Mesenchymal stem cell (in vitro differentiated cells and primary cell): ENCODE measurements around the gene ASIC2.
"Not testable (repeated sequence)": the region's sequence is repeated elsewhere in the genome, so short reads cannot be mapped to it uniquely, and the experiment has no call there.

Experiments
- DNase-seq: peaks from one replicate; pipeline ENCODE4 v3.0.0-alpha.2; 2013
- H2AFZ ChIP-seq: one replicate; pipeline ENCODE4 v1.6.1; 2013; ENCODE audit warnings: low read depth, mild to moderate bottlenecking, control low read depth, inconsistent platforms, low read length, moderate library complexity
- H2AK5ac ChIP-seq: 2 replicates; pipeline ENCODE4 v1.6.1; 2013; ENCODE audit warnings: low read length, moderate library complexity, mild to moderate bottlenecking, inconsistent platforms; ENCODE audit not compliant: severe bottlenecking
- H2BK120ac ChIP-seq: one replicate; pipeline ENCODE4 v1.6.1; 2013; ENCODE audit warnings: low read depth, mild to moderate bottlenecking, inconsistent platforms, low read length, moderate library complexity
- H2BK12ac ChIP-seq, 2 experiments: one replicate each; pipeline ENCODE4 v1.6.1; 2013; ENCODE audit warnings: inconsistent platforms in 2 of 2, low read length in 2 of 2, mild to moderate bottlenecking in 2 of 2, moderate library complexity in 2 of 2, control low read depth in 1 of 2
- H2BK15ac ChIP-seq: one replicate; pipeline ENCODE4 v1.6.1; 2013; ENCODE audit warnings: mild to moderate bottlenecking, low read depth, inconsistent platforms; ENCODE audit not compliant: poor library complexity, severe bottlenecking
- H2BK5ac ChIP-seq: 2 replicates; pipeline ENCODE4 v1.6.1; 2013; ENCODE audit warnings: low read depth, mild to moderate bottlenecking, low read length, control low read depth, inconsistent platforms; ENCODE audit not compliant: poor library complexity, severe bottlenecking
- H3K14ac ChIP-seq, 2 experiments: one replicate each; pipeline ENCODE4 v1.6.1; 2013; ENCODE audit warnings: inconsistent platforms in 2 of 2, low read length in 2 of 2, control low read depth in 1 of 2, mild to moderate bottlenecking in 1 of 2, moderate library complexity in 1 of 2
- H3K18ac ChIP-seq, 2 experiments: one replicate each; pipeline ENCODE4 v1.6.1; 2013; ENCODE audit warnings: inconsistent platforms in 2 of 2, low read length in 2 of 2, control low read depth in 1 of 2, low read depth in 1 of 2, mild to moderate bottlenecking in 1 of 2
- H3K23ac ChIP-seq, 2 experiments: one replicate each; pipeline ENCODE4 v1.6.1; 2013; ENCODE audit warnings: inconsistent platforms in 2 of 2, low read length in 2 of 2, mild to moderate bottlenecking in 2 of 2, moderate library complexity in 2 of 2, control low read depth in 1 of 2
- H3K27ac ChIP-seq: 2 replicates; pipeline ENCODE4 v1.5.1; 2013; ENCODE audit warnings: mild to moderate bottlenecking, moderate library complexity, low read length, control low read depth, inconsistent platforms; ENCODE audit not compliant: poor library complexity, severe bottlenecking
- H3K27me3 ChIP-seq, 2 experiments: 2 replicates each; pipeline versions ENCODE4 v1.6.1 to v1.7.0; 2013; ENCODE audit warnings: low read length in 2 of 2, mild to moderate bottlenecking in 2 of 2, moderate library complexity in 2 of 2, control low read depth in 1 of 2, inconsistent platforms in 1 of 2; ENCODE audit not compliant: control insufficient read depth in 1 of 2, insufficient read depth in 1 of 2
- H3K36me3 ChIP-seq, 2 experiments: 2 replicates each; pipeline versions ENCODE4 v1.6.1 to v1.7.0; 2013; ENCODE audit warnings: low read length in 2 of 2, control low read depth in 1 of 2, inconsistent platforms in 1 of 2, low read depth in 1 of 2, mild to moderate bottlenecking in 1 of 2; ENCODE audit not compliant: insufficient read depth in 2 of 2, control insufficient read depth in 1 of 2
- H3K4ac ChIP-seq, 2 experiments: one replicate each; pipeline ENCODE4 v1.6.1; 2013; ENCODE audit warnings: inconsistent platforms in 2 of 2, low read length in 2 of 2, mild to moderate bottlenecking in 2 of 2, moderate library complexity in 2 of 2, control low read depth in 1 of 2, low read depth in 1 of 2
- H3K4me1 ChIP-seq: 2 replicates; pipeline ENCODE4 v1.6.1; 2013; ENCODE audit warnings: low read depth, low read length, control low read depth; ENCODE audit not compliant: control insufficient read depth, insufficient read depth
- H3K4me2 ChIP-seq: 2 replicates; pipeline ENCODE4 v1.6.1; 2013; ENCODE audit warnings: low read length, mild to moderate bottlenecking, inconsistent platforms; ENCODE audit not compliant: poor library complexity, severe bottlenecking
- H3K4me3 ChIP-seq, 2 experiments: 2 replicates each; pipeline versions ENCODE4 v1.5.1 to v1.7.0; 2013; ENCODE audit warnings: low read length in 2 of 2, mild to moderate bottlenecking in 2 of 2, control low read depth in 1 of 2, low read depth in 1 of 2; ENCODE audit not compliant: insufficient read depth in 1 of 2
- H3K79me1 ChIP-seq: replicated peaks from 2 replicates; pipeline ENCODE4 v1.6.1; 2013; ENCODE audit warnings: mild to moderate bottlenecking, control low read depth, low read length, inconsistent platforms; ENCODE audit not compliant: poor library complexity, severe bottlenecking
- H3K9ac ChIP-seq: 2 replicates; pipeline ENCODE4 v1.7.0; 2013; ENCODE audit warnings: mild to moderate bottlenecking, low read length, moderate library complexity
- H3K9me3 ChIP-seq: 2 replicates; pipeline ENCODE4 v1.7.0; 2013; ENCODE audit warnings: mild to moderate bottlenecking, low read length; ENCODE audit not compliant: control insufficient read depth
- H4K8ac ChIP-seq: one replicate; pipeline ENCODE4 v1.6.1; 2013; ENCODE audit warnings: inconsistent platforms, mild to moderate bottlenecking, low read length, moderate library complexity
- H4K91ac ChIP-seq: one replicate; pipeline ENCODE4 v1.6.1; 2013; ENCODE audit warnings: mild to moderate bottlenecking, low read length, inconsistent platforms
- WGBS: methylation state at CpG from one replicate; pipeline ENCODE4 v1.1.7; 2013; ENCODE audit warnings: mixed read lengths; 5-methylcytosine and 5-hydroxymethylcytosine counted together

ASIC2 gene

GRCh38 chr17:32987453-32987805, 305.7 kb downstream of the ASIC2 start:
- not testable (repeated sequence) for H3K4me2 ChIP-seq, H2AK5ac ChIP-seq, H4K8ac ChIP-seq, H3K9ac ChIP-seq, H2BK120ac ChIP-seq, H2BK5ac ChIP-seq, H3K79me1 ChIP-seq, H2BK12ac ChIP-seq, H2AFZ ChIP-seq, H3K18ac ChIP-seq, H3K4me1 ChIP-seq, H3K4me3 ChIP-seq, H3K23ac ChIP-seq, H3K14ac ChIP-seq, H3K36me3 ChIP-seq, H3K4ac ChIP-seq, H2BK15ac ChIP-seq, DNase-seq, H3K27ac ChIP-seq, H4K91ac ChIP-seq
- H3K27me3 ChIP-seq = peaks cover 0 to 57% of the 10 kb centered on the region in 2 experiments
- H3K9me3 ChIP-seq = peaks cover 13% of the 10 kb centered on the region
- WGBS = 3% methylated on average over 1 of the region's 1 CpG

GRCh38 chr17:32985050-32985756, 307.9 kb downstream of the ASIC2 start:
- H3K4me1 ChIP-seq = no peaks in the 10 kb centered on the region
- no peaks in the 10 kb centered on the region for H3K36me3 ChIP-seq
- peaks cover 0 to 48% of the 10 kb centered on the region in 2 experiments for H3K27me3 ChIP-seq
- no peak overlapping the region for H2AK5ac ChIP-seq
- no peak overlapping the region for H3K14ac ChIP-seq
- no peaks in the 10 kb centered on the region for H3K79me1 ChIP-seq
- no peak overlapping the region for H4K8ac ChIP-seq
- H2BK120ac ChIP-seq = no peak overlapping the region
- no peak overlapping the region for H3K27ac ChIP-seq
- H3K18ac ChIP-seq = no peak overlapping the region
- H2AFZ ChIP-seq = no peak overlapping the region
- H2BK5ac ChIP-seq = no peak overlapping the region
- H3K4me3 ChIP-seq = no peak overlapping the region
- no peak overlapping the region for H2BK12ac ChIP-seq
- no peak overlapping the region for H2BK15ac ChIP-seq
- no peak overlapping the region for H3K23ac ChIP-seq
- H4K91ac ChIP-seq = no peak overlapping the region
- H3K4me2 ChIP-seq = no peak overlapping the region
- peaks cover 24% of the 10 kb centered on the region for H3K9me3 ChIP-seq
- no peak for DNase-seq
- 61% methylated on average over 2 of the region's 4 CpGs for WGBS
- no peak overlapping the region for H3K4ac ChIP-seq
- no peak overlapping the region for H3K9ac ChIP-seq

- not testable (repeated sequence) for H2AFZ ChIP-seq, H3K18ac ChIP-seq, H2BK120ac ChIP-seq, H3K36me3 ChIP-seq, H2BK15ac ChIP-seq, H3K79me1 ChIP-seq, DNase-seq, H3K4me1 ChIP-seq, H2BK12ac ChIP-seq, H4K91ac ChIP-seq, H3K14ac ChIP-seq, H3K27ac ChIP-seq, H2AK5ac ChIP-seq, H3K9ac ChIP-seq, H3K4me2 ChIP-seq, H3K4ac ChIP-seq, H4K8ac ChIP-seq, H2BK5ac ChIP-seq, H3K23ac ChIP-seq, H3K4me3 ChIP-seq
- H3K9me3 ChIP-seq = peaks cover 12% of the 10 kb centered on the region
- peaks cover 0 to 53% of the 10 kb centered on the region in 2 experiments for H3K27me3 ChIP-seq
- 92% methylated on average over 3 of the region's 3 CpGs for WGBS
Measured at GRCh38 chr17:32981611-32982010, 311.5 kb downstream of the ASIC2 start.

- Histone ChIP-seq H2AK5ac (no peak overlapping the region), H3K36me3 (no peaks in the 10 kb centered on the region), H2AFZ (no peak overlapping the region), H3K23ac (no peak overlapping the region), H3K27ac (no peak overlapping the region), H4K91ac (no peak overlapping the region), H3K4me3 (no peak overlapping the region), H3K4me2 (no peak overlapping the region), H2BK120ac (no peak overlapping the region), H4K8ac (no peak overlapping the region), H3K4me1 (no peaks in the 10 kb centered on the region), H2BK12ac (no peak overlapping the region), H2BK15ac (no peak overlapping the region), H3K9me3 (peaks cover 12% of the 10 kb centered on the region), H3K27me3 (peaks cover 5 to 59% of the 10 kb centered on the region in 2 experiments), H3K14ac (no peak overlapping the region), H3K4ac (no peak overlapping the region), H3K79me1 (no peaks in the 10 kb centered on the region), H3K18ac (no peak overlapping the region), H3K9ac (no peak overlapping the region), H2BK5ac (no peak overlapping the region)
- WGBS = no CpG with 5 or more reads among the region's 2 CpGs
- no peak for DNase-seq
Measured at GRCh38 chr17:32980230-32980629, 312.9 kb downstream of the ASIC2 start.
